Activated CD8-positive, alpha-beta memory T cell treated with anti-CD3 and anti-CD28 coated beads, Interleukin-2, amount 50 U/mL, for 48 hours (primary cell): ENCODE measurements around the gene HOXC12.

ENCODE experiments used
- DNase-seq: peaks from one replicate; pipeline ENCODE4 v3.0.0-alpha.2; 2020

Gene HOXC12

GRCh38 chr12:53956914-53957536 is 2.3 kb downstream of the HOXC12 start:
- DNase-seq, result no peak

- DNase-seq, result no peak
These were observed 3.4 kb downstream of the HOXC12 start for GRCh38 chr12:53958128-53958527.

- DNase-seq, result no peak
These were observed 4.6 kb downstream of the HOXC12 start for GRCh38 chr12:53959314-53959713.

GRCh38 chr12:53960187-53961024 is 5.7 kb downstream of the HOXC12 start:
- no peak for DNase-seq

GRCh38 chr12:53961025-53961761 is 6.5 kb downstream of the HOXC12 start:
- DNase-seq, result no peak

- no peak for DNase-seq
These were observed 8.3 kb downstream of the HOXC12 start for GRCh38 chr12:53963005-53963404.

- no peak for DNase-seq
These were observed 9.0 kb downstream of the HOXC12 start for GRCh38 chr12:53963434-53964314.

GRCh38 chr12:53964315-53964713 is 9.6 kb downstream of the HOXC12 start:
- no peak for DNase-seq

GRCh38 chr12:53965281-53966084 is 10.8 kb downstream of the HOXC12 start:
- DNase-seq, result no peak

GRCh38 chr12:53966085-53966384 is 11.3 kb downstream of the HOXC12 start:
- DNase-seq, result no peak

GRCh38 chr12:53966385-53967133 is 11.9 kb downstream of the HOXC12 start:
- no peak for DNase-seq

GRCh38 chr12:53967421-53967925 is 12.8 kb downstream of the HOXC12 start:
- DNase-seq, result no peak

- no peak for DNase-seq
These were observed 13.8 kb downstream of the HOXC12 start for GRCh38 chr12:53968214-53969127.

- DNase-seq, result no peak
These were observed 15.0 kb downstream of the HOXC12 start for GRCh38 chr12:53969588-53970259.

GRCh38 chr12:53970451-53970850 is 15.7 kb downstream of the HOXC12 start:
- no peak for DNase-seq

GRCh38 chr12:53971129-53971528 is 16.4 kb downstream of the HOXC12 start:
- no peak for DNase-seq

GRCh38 chr12:53971686-53972085 is 17.0 kb downstream of the HOXC12 start:
- no peak for DNase-seq

GRCh38 chr12:53972152-53972702 is 17.5 kb downstream of the HOXC12 start:
- DNase-seq, result no peak

- DNase-seq, result no peak
These were observed 18.1 kb downstream of the HOXC12 start, which contains the start of gene HOXC11 for GRCh38 chr12:53972722-53973235. HOXC11 (plus strand) TSS chr12:53973126; CDS start chr12:53973242, 116 bp downstream.
